HG03280 (cell line): ENCODE measurements around the gene PTPRK.
A peak's percentile ranks its signal among the peaks of the same experiment; 100 is the strongest.
"Not testable (repeated sequence)": the region's sequence is repeated elsewhere in the genome, so short reads cannot be mapped to it uniquely, and the experiment has no call there.

ENCODE experiments used
- ATAC-seq: cut with Tn5 transposase; IDR thresholded peaks from one replicate; pipeline ENCODE4 v1.9.1; 2021; ENCODE audit warnings: mild to moderate bottlenecking, moderate library complexity; ENCODE audit not compliant: unreplicated experiment

Gene PTPRK

DNA sequence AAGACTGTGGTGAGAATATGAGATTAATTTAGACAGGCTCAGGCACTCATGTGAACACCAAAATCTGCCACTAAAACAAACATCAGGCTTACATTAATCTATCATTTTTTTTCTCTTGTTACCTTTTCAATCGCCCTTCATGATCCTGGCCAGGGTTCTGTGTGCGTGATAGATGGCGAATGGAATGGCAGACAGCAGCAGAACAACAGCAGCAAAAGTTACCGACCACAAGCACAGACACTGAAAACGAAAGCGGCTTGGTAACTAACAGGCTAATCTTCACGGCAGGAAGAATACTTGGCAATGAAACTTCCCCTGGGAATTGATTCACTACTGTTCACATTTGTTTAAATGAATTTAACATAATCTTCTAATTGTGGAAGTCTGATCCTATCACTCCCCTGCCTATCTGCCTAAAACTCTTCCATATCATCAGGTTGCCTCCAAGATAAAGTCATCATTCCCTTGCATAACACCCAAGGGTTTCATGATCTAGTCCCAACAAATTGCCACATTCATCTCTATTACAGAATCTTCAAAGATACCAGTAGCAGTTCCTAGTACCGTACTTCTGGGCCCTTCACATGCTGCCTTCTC lies 28.7 kb downstream of the PTPRK start:
- ATAC-seq, result peak; percentile 42

- ATAC-seq, result no peak
Observed at GRCh38 chr6:128491100-128491581, 29.3 kb downstream of the PTPRK start.

GRCh38 chr6:128487746-128488145 lies 32.7 kb downstream of the PTPRK start:
- ATAC-seq, result no peak

GRCh38 chr6:128487055-128487454 lies 33.3 kb downstream of the PTPRK start:
- no peak for ATAC-seq

DNA sequence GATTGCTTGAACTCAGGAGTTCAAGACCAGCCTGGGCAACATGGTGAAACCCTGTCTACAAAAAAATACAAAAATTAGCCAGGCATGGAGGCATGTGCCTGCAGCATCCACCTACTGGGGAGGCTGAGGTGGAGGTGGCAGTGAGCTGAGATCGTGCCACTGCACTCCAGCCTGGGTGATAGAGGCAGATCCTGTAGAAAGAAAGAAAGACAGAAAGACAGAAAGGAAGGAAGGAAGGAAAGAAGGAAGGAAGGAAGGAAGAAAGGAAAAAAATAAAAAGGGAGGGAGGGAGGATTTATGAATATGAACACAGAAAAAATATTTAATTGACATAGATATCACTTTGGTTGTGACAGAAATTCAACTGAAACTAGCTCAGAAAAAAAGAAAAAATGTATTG lies 33.8 kb downstream of the PTPRK start:
- not testable (repeated sequence) for ATAC-seq

GRCh38 chr6:128483472-128484135 lies 36.8 kb downstream of the PTPRK start:
- ATAC-seq, result no peak

GRCh38 chr6:128482642-128483041 lies 37.8 kb downstream of the PTPRK start:
- ATAC-seq, result no peak

DNA sequence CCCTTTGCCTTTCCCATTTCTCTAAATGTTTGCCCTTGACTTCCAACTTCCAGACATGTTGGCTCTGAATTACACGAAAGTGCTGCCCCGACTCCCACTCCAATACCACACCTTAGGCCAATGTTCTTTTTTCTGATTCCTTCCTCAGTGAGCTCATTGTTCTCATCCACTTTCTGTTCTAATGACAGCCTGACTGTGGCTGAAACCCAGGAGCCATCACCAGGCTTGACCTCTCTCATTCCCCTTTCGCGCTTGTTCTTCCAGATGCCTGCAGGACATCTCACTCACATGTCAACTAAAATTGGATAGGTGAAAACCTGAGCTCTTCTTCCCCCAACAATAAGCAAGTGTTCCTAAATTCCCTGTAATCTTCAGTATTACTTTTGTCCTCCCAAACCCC lies 40.4 kb downstream of the PTPRK start:
- no peak for ATAC-seq

GRCh38 chr6:128479048-128479666 lies 41.2 kb downstream of the PTPRK start:
- no peak for ATAC-seq

DNA sequence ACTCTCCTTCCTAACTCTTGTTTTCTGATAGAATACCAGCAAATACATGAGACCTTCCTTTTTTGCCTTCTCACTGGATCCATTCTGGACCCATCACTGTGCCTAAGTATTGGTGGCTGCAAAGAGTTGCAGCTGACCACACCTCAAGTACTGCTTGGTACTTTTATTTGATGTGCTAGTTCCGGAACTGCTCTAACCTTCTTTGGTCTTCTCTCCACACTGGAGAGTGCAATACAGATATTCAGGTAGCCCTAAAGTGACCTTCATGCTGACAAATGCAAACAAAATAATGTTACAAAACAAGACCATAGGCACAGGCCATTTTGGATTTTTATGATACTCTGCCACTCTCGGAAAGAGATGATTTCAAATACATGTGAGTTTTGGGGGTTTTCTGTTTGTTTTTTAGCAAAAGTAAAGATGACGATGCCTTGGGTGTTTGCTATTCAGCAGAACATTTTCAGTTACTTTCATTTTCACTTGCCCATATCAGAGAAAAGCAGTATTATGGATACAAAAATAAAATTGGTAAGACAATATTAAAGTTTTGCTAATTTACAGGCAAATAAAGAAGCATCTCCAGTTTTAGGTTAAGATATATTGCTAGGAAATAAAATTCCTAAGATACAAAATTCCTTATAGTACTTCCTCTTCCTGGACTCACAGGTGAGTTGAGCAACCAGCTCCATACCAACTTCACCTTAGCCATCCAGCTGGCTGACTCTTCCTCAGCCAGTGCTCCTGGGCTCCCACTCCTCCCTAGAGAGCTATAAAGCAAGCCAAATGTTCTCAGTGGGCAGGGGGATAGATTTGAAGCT lies 42.0 kb downstream of the PTPRK start:
- ATAC-seq, result no peak

DNA sequence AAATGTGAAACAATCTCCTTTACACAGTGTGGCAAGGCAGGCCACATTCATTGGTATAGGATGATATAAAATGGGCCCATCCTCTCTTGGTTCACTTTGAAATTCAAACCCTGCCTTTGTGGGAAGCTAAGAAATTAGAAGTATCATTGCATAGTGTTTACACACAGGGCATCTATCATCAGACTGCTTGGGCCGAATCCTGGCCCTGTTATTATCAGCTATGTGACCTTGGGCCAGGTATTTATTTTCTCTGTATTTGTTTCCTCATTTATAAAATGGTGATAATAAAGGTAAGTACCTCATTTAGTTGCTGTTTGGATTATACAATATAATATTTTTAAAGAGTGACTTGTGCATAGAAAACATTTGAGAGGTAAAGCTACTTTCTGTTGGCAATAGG lies 45.5 kb downstream of the PTPRK start:
- no peak for ATAC-seq

DNA sequence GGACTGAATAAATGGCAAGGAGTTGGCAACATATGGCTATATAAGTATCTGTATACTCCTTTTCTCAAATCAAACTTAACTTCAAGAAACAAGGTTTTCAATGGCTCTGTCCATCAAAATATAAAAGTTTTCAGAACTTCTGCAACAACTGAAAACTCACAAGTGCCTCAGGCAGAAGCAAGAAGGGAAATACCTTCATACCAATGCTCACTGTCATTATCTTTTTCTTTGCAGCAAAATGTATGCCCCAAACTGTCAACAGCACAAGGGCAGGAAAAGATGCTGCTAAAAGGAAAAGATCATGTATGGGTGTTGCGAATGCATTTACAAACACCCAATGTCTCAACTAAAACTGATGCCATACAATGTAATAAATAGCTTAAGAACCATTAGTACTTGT lies 45.9 kb downstream of the PTPRK start:
- ATAC-seq, result no peak

GRCh38 chr6:128471907-128472306 lies 48.5 kb downstream of the PTPRK start:
- no peak for ATAC-seq

GRCh38 chr6:128465368-128466343 lies 54.7 kb downstream of the PTPRK start:
- no peak for ATAC-seq

GRCh38 chr6:128464790-128465189 lies 55.6 kb downstream of the PTPRK start:
- no peak for ATAC-seq

GRCh38 chr6:128463942-128464341 lies 56.5 kb downstream of the PTPRK start:
- no peak for ATAC-seq

DNA sequence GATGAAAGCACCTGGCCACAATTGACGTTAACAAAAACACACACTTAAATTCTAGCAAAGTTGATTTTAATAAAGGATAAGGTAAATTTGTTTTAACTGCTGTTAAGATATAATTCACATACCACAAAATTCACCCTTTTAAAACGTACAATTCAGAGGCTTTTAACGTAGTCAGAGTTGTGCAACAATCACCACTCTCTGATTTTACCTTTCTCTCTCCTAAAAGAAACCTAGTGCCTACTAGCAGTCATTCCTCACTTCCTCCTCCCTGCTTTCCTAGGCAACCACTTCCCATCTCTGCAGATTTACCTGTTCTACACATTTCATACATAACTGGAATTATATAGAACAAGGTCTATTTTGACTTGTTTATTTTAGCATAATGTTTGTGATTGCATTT lies 58.9 kb downstream of the PTPRK start:
- no peak for ATAC-seq

GRCh38 chr6:128456510-128457230 lies 63.7 kb downstream of the PTPRK start:
- ATAC-seq, result no peak

DNA sequence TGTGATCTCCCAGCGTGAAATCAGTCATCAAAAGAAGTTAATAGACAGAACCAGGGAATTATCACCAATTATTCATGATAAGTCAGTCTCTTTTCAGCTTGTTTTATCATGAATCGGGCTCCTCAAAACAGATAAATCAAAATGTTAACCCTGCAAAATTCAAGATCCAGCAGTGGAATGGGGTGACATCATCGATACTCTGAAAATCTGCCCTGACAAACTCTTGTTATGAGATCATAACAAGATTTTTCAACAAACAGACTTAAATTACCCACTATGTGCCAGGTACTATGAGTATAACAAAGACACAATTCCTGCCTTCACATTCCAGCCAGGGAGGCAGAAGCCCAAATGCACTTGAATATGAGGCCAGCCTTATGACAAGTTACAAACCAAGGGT lies 64.4 kb downstream of the PTPRK start:
- no peak for ATAC-seq

GRCh38 chr6:128452713-128453112 lies 67.7 kb downstream of the PTPRK start:
- ATAC-seq, result no peak
